ENCODE measurements around the gene POU2AF1. TPM values are rescaled to one million over a fixed set of nuclear protein-coding genes. Genes with fewer than 3 reads are reported as not detected.

POU2AF1 gene
- total and polyA plus RNA-seq, 2 of the 13 experiments (the other 11 are each of a cell fraction or from before 2014, with no cell fraction given): 1.9 to 3.6 TPM

DNA sequence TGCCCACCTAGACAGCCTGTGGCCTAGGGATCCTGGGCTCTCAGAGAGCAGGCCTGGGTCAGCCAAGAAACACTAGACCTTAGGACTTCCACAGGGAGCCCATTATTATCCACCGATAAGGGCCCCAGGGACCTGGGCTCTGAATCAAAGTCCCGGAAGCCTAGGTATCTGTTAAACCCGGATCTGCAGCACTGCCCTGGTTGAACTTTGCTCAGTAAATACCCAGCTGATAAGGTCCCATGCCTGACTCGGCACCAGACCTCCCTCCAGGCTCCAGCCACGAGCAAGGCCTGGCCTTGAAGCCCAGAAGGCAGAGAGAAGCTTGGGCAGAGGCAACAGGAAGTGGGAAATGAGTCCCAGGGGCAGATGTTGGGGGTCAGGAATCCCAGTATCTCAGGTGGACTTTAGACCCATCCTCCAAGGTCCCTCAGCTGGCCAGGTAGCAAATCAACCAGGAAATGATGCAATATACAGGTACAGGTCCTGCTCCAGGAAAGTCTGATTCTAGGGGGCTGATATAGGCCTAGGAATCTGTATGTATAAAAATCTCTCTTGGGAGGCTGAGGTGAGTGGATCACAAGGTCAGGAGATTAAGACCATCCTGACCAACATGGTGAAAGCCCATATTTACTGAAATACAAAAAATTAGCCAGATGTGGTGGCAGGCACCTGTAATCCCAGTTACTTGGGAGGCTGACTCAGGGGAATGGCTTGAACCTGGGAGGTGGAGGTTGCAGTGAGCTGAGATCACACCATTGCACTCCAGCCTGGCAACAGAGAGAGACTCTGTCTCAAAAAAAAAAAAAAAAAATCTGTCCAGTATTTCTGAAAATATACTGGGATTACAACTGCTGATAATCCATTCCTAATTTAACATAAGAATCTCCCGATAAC is 18.7 kb downstream of the POU2AF1 start (continued):
- TF ChIP-seq, protein P1, sequence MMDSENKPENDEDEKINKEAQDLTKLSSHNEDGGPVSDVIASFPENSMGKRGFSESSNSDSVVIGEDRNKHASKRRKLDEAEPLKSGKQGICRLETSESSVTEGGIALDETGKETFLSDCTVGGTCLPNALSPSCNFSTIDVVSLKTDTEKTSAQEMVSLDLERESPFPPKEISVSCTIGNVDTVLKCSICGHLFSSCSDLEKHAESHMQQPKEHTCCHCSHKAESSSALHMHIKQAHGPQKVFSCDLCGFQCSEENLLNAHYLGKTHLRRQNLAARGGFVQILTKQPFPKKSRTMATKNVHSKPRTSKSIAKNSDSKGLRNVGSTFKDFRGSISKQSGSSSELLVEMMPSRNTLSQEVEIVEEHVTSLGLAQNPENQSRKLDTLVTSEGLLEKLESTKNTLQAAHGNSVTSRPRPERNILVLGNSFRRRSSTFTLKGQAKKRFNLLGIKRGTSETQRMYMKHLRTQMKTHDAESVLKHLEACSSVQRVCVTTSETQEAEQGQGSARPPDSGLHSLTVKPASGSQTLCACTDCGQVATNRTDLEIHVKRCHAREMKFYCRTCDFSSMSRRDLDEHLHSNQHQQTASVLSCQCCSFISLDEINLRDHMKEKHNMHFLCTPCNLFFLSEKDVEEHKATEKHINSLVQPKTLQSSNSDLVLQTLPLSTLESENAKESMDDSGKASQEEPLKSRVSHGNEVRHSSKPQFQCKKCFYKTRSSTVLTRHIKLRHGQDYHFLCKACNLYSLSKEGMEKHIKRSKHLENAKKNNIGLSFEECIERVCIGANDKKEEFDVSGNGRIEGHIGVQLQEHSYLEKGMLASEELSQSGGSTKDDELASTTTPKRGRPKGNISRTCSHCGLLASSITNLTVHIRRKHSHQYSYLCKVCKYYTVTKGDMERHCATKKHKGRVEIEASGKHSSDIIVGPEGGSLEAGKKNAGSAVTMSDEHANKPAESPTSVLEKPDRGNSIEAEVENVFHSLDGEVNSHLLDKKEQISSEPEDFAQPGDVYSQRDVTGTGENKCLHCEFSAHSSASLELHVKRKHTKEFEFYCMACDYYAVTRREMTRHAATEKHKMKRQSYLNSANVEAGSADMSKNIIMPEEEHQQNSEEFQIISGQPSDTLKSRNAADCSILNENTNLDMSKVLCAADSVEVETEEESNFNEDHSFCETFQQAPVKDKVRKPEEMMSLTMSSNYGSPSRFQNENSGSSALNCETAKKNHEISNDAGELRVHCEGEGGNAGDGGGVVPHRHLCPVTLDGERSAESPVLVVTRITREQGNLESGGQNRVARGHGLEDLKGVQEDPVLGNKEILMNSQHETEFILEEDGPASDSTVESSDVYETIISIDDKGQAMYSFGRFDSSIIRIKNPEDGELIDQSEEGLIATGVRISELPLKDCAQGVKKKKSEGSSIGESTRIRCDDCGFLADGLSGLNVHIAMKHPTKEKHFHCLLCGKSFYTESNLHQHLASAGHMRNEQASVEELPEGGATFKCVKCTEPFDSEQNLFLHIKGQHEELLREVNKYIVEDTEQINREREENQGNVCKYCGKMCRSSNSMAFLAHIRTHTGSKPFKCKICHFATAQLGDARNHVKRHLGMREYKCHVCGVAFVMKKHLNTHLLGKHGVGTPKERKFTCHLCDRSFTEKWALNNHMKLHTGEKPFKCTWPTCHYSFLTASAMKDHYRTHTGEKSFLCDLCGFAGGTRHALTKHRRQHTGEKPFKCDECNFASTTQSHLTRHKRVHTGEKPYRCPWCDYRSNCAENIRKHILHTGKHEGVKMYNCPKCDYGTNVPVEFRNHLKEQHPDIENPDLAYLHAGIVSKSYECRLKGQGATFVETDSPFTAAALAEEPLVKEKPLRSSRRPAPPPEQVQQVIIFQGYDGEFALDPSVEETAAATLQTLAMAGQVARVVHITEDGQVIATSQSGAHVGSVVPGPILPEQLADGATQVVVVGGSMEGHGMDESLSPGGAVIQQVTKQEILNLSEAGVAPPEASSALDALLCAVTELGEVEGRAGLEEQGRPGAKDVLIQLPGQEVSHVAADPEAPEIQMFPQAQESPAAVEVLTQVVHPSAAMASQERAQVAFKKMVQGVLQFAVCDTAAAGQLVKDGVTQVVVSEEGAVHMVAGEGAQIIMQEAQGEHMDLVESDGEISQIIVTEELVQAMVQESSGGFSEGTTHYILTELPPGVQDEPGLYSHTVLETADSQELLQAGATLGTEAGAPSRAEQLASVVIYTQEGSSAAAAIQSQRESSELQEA (CRISPR knock-in tag; IDR thresholded peaks at IDR 0.05; ENCODE audit: not compliant biosample characterization): no peak
- TF ChIP-seq, protein P2, sequence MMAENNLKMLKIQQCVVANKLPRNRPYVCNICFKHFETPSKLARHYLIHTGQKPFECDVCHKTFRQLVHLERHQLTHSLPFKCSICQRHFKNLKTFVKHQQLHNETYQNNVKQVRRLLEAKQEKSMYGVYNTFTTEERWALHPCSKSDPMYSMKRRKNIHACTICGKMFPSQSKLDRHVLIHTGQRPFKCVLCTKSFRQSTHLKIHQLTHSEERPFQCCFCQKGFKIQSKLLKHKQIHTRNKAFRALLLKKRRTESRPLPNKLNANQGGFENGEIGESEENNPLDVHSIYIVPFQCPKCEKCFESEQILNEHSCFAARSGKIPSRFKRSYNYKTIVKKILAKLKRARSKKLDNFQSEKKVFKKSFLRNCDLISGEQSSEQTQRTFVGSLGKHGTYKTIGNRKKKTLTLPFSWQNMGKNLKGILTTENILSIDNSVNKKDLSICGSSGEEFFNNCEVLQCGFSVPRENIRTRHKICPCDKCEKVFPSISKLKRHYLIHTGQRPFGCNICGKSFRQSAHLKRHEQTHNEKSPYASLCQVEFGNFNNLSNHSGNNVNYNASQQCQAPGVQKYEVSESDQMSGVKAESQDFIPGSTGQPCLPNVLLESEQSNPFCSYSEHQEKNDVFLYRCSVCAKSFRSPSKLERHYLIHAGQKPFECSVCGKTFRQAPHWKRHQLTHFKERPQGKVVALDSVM (CRISPR knock-in tag; IDR thresholded peaks at IDR 0.05): peak; percentile 82
- TF ChIP-seq ZNF672 (CRISPR knock-in tag; IDR thresholded peaks at IDR 0.05) (0 out of 2 replicates have a peak, but pooled peaks have one; percentile 83), ARNT2 (CRISPR knock-in tag; IDR thresholded peaks at IDR 0.05; ENCODE audit: low read depth) (no peak), ZBTB21 (CRISPR knock-in tag; IDR thresholded peaks at IDR 0.05) (no peak), ZNF737 (CRISPR knock-in tag; IDR thresholded peaks at IDR 0.05; ENCODE audit: borderline replicate concordance) (no peak), ZNF234 (CRISPR knock-in tag; conservative IDR thresholded peaks at IDR 0.05) (no peak)
- TF ChIP-seq, protein P3, sequence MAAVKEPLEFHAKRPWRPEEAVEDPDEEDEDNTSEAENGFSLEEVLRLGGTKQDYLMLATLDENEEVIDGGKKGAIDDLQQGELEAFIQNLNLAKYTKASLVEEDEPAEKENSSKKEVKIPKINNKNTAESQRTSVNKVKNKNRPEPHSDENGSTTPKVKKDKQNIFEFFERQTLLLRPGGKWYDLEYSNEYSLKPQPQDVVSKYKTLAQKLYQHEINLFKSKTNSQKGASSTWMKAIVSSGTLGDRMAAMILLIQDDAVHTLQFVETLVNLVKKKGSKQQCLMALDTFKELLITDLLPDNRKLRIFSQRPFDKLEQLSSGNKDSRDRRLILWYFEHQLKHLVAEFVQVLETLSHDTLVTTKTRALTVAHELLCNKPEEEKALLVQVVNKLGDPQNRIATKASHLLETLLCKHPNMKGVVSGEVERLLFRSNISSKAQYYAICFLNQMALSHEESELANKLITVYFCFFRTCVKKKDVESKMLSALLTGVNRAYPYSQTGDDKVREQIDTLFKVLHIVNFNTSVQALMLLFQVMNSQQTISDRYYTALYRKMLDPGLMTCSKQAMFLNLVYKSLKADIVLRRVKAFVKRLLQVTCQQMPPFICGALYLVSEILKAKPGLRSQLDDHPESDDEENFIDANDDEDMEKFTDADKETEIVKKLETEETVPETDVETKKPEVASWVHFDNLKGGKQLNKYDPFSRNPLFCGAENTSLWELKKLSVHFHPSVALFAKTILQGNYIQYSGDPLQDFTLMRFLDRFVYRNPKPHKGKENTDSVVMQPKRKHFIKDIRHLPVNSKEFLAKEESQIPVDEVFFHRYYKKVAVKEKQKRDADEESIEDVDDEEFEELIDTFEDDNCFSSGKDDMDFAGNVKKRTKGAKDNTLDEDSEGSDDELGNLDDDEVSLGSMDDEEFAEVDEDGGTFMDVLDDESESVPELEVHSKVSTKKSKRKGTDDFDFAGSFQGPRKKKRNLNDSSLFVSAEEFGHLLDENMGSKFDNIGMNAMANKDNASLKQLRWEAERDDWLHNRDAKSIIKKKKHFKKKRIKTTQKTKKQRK (IDR thresholded peaks at IDR 0.05; ENCODE audit: low read length): no peak
- TF ChIP-seq, protein P4, sequence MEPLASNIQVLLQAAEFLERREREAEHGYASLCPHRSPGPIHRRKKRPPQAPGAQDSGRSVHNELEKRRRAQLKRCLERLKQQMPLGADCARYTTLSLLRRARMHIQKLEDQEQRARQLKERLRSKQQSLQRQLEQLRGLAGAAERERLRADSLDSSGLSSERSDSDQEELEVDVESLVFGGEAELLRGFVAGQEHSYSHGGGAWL (CRISPR knock-in tag; IDR thresholded peaks at IDR 0.05): peak; percentile 56
- TF ChIP-seq, protein P5, sequence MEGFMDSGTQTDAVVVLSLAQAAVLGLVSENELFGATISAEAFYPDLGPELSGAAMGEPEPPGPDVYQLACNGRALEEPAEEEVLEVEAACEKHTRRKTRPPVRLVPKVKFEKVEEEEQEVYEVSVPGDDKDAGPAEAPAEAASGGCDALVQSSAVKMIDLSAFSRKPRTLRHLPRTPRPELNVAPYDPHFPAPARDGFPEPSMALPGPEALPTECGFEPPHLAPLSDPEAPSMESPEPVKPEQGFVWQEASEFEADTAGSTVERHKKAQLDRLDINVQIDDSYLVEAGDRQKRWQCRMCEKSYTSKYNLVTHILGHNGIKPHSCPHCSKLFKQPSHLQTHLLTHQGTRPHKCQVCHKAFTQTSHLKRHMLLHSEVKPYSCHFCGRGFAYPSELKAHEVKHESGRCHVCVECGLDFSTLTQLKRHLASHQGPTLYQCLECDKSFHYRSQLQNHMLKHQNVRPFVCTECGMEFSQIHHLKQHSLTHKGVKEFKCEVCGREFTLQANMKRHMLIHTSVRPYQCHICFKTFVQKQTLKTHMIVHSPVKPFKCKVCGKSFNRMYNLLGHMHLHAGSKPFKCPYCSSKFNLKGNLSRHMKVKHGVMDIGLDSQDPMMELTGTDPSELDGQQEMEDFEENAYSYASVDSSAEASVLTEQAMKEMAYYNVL (CRISPR knock-in tag; IDR thresholded peaks at IDR 0.05; ENCODE audit: borderline replicate concordance): peak; percentile 93; the same call in 1 of the 2 replicates
